HG03280 (cell line): Measurements from ENCODE around the gene LRRC28.
A peak's percentile ranks its signal among the peaks of the same experiment; 100 is the strongest.
"Not testable (repeated sequence)": the region's sequence is repeated elsewhere in the genome, so short reads cannot be mapped to it uniquely, and the experiment has no call there.

Experiments
- ATAC-seq: cut with Tn5 transposase; IDR thresholded peaks from one replicate; pipeline ENCODE4 v1.9.1; 2021; ENCODE audit warnings: mild to moderate bottlenecking, moderate library complexity; ENCODE audit not compliant: unreplicated experiment

Gene LRRC28

GRCh38 chr15:99250857-99251841 lies at the start of gene LRRC28:
Gene LRRC28 (plus strand): TSS chr15:99251481. CDS start chr15:99255958, 4,477 bp downstream.
- ATAC-seq, result peak; percentile 95

- ATAC-seq, result no peak
Observed at GRCh38 chr15:99202176-99202552, 49.1 kb upstream of the LRRC28 start.

DNA sequence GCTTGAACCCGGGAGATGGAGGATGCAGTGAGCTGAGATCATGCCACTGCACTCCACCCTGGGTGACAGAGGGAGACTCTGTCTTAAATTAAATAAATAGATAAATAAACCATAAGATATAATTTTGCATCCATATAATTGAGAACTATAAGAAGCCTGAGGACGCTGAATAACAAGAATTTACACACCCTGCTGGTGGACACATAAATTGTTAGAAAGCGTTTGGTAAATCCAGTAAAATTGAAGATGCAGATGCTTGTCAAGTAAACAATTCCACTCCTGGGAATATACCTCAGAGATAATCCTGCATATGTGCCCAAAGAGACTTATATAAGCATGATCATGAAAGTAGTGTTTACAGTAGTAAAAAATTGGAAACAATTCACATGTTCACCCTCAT lies 43.6 kb upstream of the LRRC28 start:
- ATAC-seq, result no peak

DNA sequence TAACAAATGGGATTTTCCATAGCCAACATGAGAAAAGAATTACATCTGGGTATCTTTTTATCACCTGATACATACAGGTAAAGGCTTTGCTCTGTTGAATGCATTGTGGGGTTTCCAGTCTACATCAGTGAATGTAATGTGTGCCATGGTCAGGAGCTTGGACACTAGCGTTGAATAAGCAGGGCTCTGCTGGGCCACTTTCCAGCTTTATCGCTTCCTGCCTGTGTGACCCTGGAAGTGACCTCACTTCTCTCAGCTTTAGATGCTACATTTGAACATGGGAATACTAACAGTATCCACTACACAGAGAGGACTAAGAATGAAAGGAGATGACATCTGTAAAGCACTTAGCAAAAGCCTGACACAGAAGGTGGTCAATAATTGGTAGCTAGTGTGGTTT lies 42.0 kb upstream of the LRRC28 start:
- no peak for ATAC-seq

DNA sequence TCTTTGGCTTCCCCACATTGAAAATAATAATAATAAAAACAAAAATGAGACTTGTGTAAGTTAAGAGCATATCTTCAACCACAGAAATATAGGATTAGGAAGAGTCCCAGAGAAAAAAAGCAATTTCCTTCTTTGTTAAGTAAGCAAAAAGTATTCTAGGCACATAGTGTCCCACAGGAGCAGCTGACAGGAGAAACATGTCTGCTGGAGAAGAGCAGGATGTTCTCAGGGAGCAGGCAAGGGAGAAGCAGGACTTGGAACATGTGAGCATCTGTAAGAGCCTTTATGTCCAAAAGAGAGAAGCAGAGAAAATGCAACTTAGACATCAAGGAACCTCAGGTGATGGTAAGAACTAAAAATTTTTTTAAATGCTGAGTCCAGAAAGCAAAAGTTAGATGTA lies 40.9 kb upstream of the LRRC28 start:
- ATAC-seq, result no peak

GRCh38 chr15:99211926-99212325 lies 39.4 kb upstream of the LRRC28 start:
- ATAC-seq, result no peak

DNA sequence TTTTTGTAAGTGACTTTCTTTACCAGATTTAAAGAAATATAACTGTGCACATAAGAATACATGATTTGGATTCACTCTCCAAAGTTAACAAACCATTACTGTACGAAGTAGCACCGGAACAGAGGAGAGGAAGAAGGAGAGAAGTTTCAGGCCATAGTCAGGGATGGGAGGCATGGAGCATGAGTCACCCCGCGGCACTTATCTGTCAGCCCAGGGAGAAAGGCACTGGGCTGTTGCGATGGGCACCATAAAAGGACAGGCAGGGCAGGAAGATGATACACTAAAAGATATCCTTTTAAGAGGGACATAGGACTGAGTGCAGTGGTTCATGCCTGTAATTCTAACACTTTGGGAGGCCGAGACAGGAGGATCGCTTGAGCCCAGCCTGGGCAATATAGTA lies 38.9 kb upstream of the LRRC28 start:
- ATAC-seq, result no peak

DNA sequence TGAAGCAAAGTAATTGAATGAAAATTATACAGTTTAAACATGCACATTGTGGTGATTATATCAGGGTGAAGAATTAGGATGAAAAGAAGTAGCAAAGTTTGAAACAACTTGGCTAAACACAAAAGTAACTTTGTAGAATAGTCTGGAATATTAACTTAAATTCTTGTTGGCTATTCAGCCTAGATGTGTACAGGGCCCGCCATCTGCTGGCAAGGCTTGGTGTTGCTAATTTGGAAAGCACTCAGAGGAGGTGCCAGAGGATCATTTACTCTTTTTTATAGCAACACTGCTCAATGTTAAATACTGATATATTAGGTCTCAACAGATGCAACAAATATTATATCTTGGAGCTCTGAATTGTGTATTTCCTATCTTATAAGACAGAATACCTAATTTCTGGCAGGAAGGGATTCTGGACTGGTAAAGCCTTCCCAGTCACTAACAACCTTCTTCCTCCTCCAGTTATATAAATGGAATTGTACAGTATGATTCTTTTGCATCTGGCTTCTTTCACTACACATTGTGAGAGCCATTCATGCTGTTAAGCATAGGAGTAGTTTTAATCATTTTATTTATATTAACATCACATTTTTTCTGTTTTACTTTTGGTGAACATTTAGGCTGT lies 38.0 kb upstream of the LRRC28 start:
- peak; percentile 72 for ATAC-seq

- ATAC-seq, result no peak
Observed at GRCh38 chr15:99224372-99225214, 26.7 kb upstream of the LRRC28 start.

DNA sequence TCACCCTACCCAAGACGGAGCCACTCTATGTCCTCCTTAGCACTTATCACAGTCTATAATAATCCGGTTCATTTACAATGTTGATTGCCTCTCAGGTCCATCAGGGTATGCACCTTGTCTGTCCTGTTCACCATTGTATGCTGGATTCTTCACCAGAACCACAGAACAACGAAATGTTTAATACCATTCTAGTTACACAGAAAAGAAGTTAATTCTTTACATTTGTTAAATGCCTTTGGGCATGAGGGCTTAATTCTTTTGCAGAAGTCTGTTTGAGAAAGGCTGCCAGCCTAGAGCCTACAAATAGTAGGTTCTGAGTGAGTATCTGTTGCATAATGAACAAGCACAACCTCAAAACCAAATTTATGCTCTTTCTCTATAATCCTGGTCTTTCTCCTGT lies 24.5 kb upstream of the LRRC28 start:
- ATAC-seq, result no peak

GRCh38 chr15:99228120-99228770 lies 23.0 kb upstream of the LRRC28 start:
- ATAC-seq, result no peak

- no peak for ATAC-seq
Observed at GRCh38 chr15:99230867-99231266, 20.4 kb upstream of the LRRC28 start.

- no peak for ATAC-seq
Observed at GRCh38 chr15:99232740-99233139, 18.5 kb upstream of the LRRC28 start.

GRCh38 chr15:99234160-99234559 lies 17.1 kb upstream of the LRRC28 start:
- ATAC-seq, result not testable (repeated sequence)

DNA sequence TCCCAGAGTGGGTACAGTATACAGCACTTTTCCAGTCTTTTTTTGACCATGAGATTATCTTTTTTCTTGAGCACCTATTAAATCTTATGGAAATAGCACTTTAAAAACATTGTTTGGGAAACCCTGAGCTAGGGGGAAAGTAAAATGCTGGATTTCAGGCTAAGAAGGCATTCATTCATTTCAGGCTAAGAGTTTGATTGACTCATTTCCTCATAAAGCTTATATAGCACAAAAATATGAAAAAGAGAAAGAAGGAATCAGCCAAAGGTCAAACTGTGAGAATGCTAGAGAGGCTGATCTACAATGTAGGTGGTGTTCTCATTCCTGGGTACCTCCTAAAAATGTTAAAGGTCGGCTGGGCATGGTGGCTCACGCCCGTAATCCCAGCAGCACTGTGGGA lies 12.4 kb upstream of the LRRC28 start:
- ATAC-seq, result no peak

GRCh38 chr15:99239545-99240198 lies 11.6 kb upstream of the LRRC28 start:
- ATAC-seq, result peak; percentile 86

GRCh38 chr15:99241752-99242151 lies 9.5 kb upstream of the LRRC28 start:
- ATAC-seq, result no peak

DNA sequence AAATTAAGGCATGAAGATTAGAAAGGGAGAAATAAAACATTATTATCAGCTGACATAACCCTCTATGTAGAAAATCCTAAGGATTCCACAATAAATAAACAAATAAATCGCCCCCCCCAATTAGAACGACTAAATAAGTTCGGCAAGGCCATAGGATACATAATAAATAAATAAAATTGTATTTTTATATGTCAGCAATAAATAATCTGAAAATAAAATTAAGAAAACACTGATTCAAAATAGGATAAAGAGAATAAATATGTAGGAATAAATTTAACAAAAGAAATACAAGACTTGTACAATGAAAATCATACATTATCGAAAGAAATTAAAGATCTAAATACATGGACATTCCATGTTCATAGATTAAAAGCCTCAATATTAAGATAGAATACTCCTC lies 7.0 kb upstream of the LRRC28 start:
- ATAC-seq, result no peak

DNA sequence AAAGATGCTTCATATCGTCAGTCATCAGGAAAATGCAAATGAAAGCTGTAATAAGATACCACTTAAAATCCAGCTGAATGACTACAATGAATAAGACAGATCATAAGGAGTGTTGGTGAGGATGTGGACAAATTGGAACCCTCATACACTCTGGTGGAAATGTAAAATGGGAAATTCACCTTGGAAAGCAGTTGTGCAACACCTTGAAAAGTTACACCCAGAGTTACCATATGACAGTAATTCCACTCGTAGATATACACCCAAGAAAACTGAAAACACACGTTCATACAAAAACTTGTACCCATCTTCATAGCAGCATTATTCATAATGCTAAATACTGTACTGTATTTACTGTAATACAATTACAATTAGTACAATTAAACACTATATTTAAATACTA lies 4.2 kb upstream of the LRRC28 start:
- ATAC-seq, result no peak

DNA sequence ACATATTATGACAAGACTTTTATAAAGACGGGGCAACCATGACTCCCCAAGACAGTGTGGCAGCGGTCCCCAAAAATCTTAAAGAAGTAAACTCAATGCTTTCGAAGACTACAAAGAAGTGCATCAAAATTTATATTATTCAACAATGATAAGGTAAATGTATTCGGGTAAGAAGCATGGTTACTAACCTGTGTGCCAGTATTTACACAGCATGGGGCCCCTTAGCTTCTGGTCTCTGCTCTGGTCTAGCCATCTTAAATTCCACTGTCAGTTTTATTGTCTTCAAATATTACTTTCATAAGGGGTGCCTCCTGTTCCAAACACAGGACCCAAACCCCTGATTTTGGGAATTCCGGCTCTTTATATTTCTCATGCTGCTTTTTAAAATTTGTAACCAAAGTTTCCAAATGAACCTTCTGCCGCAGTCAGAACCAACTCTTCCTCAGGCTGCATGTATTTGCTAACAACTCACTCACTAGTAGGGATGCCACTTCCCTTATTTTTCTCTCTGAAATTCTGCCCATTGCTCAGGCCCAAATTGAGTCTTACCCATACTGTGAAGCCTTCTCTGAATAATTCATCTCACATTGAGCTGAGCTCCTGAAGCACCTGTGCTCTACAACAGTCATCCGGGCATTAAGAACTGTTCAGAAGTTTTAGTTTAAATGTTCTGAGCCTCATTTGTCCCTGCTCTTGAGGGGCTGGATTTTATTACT lies 3.1 kb upstream of the LRRC28 start:
- no peak for ATAC-seq
